ENCODE results near the gene AVEN. TPM values are rescaled to one million over a fixed set of nuclear protein-coding genes. Genes with fewer than 3 reads are reported as not detected.
A peak's percentile ranks its signal among the peaks of the same experiment; 100 is the strongest.

Gene AVEN
- total and polyA plus RNA-seq, 11 donors = 16.3 to 37.1 (median 21.0) TPM

GRCh38 chr15:33872416-33873106 lies 166.4 kb downstream of the AVEN start:
- DNase-seq (no peak), ATAC-seq (no peak)
- Histone ChIP-seq H3K9me3 (no peaks in the 10 kb centered on the region), H3K27ac (no peak overlapping the region), H3K4me3 (no peak overlapping the region), H3K27me3 (no peaks in the 10 kb centered on the region), H3K4me1 (no peaks in the 10 kb centered on the region), H3K36me3 (peaks cover 0 to 5% (median 0%) of the 10 kb centered on the region in 9 donors)
- TF ChIP-seq, protein P1, sequence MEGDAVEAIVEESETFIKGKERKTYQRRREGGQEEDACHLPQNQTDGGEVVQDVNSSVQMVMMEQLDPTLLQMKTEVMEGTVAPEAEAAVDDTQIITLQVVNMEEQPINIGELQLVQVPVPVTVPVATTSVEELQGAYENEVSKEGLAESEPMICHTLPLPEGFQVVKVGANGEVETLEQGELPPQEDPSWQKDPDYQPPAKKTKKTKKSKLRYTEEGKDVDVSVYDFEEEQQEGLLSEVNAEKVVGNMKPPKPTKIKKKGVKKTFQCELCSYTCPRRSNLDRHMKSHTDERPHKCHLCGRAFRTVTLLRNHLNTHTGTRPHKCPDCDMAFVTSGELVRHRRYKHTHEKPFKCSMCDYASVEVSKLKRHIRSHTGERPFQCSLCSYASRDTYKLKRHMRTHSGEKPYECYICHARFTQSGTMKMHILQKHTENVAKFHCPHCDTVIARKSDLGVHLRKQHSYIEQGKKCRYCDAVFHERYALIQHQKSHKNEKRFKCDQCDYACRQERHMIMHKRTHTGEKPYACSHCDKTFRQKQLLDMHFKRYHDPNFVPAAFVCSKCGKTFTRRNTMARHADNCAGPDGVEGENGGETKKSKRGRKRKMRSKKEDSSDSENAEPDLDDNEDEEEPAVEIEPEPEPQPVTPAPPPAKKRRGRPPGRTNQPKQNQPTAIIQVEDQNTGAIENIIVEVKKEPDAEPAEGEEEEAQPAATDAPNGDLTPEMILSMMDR (IDR thresholded peaks at IDR 0.05) = no peak
- TF ChIP-seq POLR2A (IDR thresholded peaks at IDR 0.05) = no peak
- WGBS, 4 donors = 75 to 83% (median 82%) methylated on average over 13 of the region's 13 CpGs
- intact Hi-C loops (cut with DNase I) = no loop called here

DNA sequence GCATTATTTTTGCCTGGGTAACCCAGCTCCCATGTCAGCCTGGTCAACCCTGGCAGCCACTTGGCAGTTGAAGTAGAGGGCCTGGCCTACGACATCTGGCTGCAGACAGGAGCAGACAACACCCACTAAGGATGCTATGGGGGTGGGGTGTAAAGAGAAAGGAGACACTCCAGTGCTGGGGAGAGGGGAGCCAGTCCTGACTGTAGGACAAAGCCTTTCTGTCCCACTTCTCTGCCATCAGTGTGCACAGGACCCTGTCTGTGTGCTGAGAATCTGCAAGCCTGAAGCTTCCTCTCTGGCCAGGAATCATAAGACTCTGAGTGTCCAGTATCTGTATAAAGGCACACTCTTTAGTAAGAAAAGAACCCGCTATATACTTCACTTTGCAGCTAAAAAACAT lies 167.0 kb downstream of the AVEN start:
- DNase-seq (peak in 1 of 5 donors; percentile 25), ATAC-seq (peak in 3 of 4 donors; percentile 41 to 66 (median 55))
- H3K27ac ChIP-seq = no peak overlapping the region
- H3K4me1 ChIP-seq = no peaks in the 10 kb centered on the region
- TF ChIP-seq POLR2A (IDR thresholded peaks at IDR 0.05) = no peak
- TF ChIP-seq, protein P1 (IDR thresholded peaks at IDR 0.05) = no peak
- no peaks in the 10 kb centered on the region for H3K9me3 ChIP-seq
- intact Hi-C loops (cut with DNase I) = no loop called here
- H3K36me3 ChIP-seq = peaks cover 0 to 8% (median 2%) of the 10 kb centered on the region in 9 donors
- no peak overlapping the region for H3K4me3 ChIP-seq
- no peaks in the 10 kb centered on the region for H3K27me3 ChIP-seq
- WGBS, 4 donors = 72 to 79% (median 77%) methylated on average over 2 of the region's 2 CpGs

- TF ChIP-seq POLR2A (IDR thresholded peaks at IDR 0.05) = no peak
- TF ChIP-seq, protein P1 (IDR thresholded peaks at IDR 0.05) = no peak
- DNase-seq (no peak), ATAC-seq (no peak)
- intact Hi-C loops (cut with DNase I) = no loop called here
- Histone ChIP-seq H3K27me3 (no peaks in the 10 kb centered on the region), H3K36me3 (peaks cover 0 to 33% (median 11%) of the 10 kb centered on the region in 9 donors), H3K4me3 (no peak overlapping the region), H3K27ac (no peak overlapping the region), H3K4me1 (peaks cover 0 to 8% (median 0%) of the 10 kb centered on the region in 12 donors), H3K9me3 (no peaks in the 10 kb centered on the region)
- WGBS, 4 donors = 83 to 90% (median 88%) methylated on average over 3 of the region's 3 CpGs
These were observed 172.8 kb downstream of the AVEN start for GRCh38 chr15:33866101-33866737.

DNA sequence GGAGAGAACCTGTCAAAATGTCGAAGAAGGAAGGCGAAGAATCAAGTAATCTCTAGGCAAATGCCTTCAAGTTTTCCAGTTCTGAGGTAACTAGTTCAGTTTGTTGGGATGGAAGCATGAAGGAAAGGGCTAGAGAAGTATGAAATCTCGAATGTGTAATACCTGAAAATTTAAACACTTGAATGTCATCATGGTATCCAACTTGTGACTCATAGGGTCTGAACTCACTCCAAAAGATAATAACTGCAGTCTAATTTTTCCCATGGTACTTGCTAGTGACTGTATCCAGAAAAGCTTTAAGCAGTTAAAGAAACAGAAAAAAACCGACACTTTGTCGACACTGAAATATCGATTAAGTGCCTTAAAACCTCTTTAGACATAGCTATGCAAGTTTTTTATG lies 173.6 kb downstream of the AVEN start:
- intact Hi-C loops (cut with DNase I) = no loop called here
- 72 to 87% (median 86%) methylated on average over 6 of the region's 6 CpGs for WGBS, 4 donors
- H3K36me3 ChIP-seq = peaks cover 0 to 33% (median 11%) of the 10 kb centered on the region in 9 donors
- TF ChIP-seq, protein P1 (IDR thresholded peaks at IDR 0.05) = no peak
- TF ChIP-seq POLR2A (IDR thresholded peaks at IDR 0.05) = no peak
- no peak overlapping the region for H3K4me3 ChIP-seq
- no peak for ATAC-seq
- H3K4me1 ChIP-seq = peaks cover 0 to 8% (median 0%) of the 10 kb centered on the region in 12 donors
- no peaks in the 10 kb centered on the region for H3K27me3 ChIP-seq
- no peak overlapping the region for H3K27ac ChIP-seq
- H3K9me3 ChIP-seq = no peaks in the 10 kb centered on the region
- DNase-seq = no peak

Data from heart left ventricle (tissue), 16 donors.